GM10847 (cell line): Measurements from ENCODE around the gene CLEC4C.
"Not testable (repeated sequence)": the region's sequence is repeated elsewhere in the genome, so short reads cannot be mapped to it uniquely, and the experiment has no call there.

Experiments used
- POLR2A ChIP-seq: IDR thresholded peaks from 2 replicates; pipeline ENCODE4 v1.6.1; 2011; ENCODE audit not compliant: insufficient read length; ENCODE audit errors: extremely low read depth

Gene CLEC4C, protein sequence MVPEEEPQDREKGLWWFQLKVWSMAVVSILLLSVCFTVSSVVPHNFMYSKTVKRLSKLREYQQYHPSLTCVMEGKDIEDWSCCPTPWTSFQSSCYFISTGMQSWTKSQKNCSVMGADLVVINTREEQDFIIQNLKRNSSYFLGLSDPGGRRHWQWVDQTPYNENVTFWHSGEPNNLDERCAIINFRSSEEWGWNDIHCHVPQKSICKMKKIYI

DNA sequence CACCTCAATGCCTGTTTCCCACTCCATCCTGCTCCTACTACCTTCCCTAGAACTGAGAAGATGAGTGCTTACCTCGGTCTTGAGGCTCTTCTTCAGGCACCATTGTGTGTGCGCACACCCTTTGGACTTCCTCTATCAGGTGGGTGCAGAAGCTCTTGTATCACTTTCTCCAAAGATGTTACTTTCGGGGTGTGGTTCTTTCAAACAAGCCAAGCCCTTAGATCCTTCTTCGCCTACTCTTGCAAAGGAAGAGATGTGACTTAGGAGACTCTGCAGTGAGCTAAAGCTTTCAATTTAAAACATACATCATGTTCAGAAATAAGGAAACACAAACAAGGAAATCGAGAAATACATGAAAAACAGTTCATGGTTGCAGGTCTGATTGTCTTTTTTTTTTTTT lies at the start of gene CLEC4C:
CLEC4C (minus strand) TSS at position 130 of the 400 bp plus-strand sequence; CDS start at position 103, 27 bp downstream.
- TF ChIP-seq POLR2A: no peak

GRCh38 chr12:7793211-7793610 lies 46.0 kb upstream of the CLEC4C start:
- no peak for TF ChIP-seq POLR2A

GRCh38 chr12:7788884-7789528 lies 41.8 kb upstream of the CLEC4C start, which contains the start of gene NANOG:
Gene NANOG (plus strand): TSS chr12:7789402. CDS start chr12:7789615, 213 bp downstream.
- TF ChIP-seq POLR2A: not testable (repeated sequence)

- no peak for TF ChIP-seq POLR2A
These were observed 41.1 kb upstream of the CLEC4C start for GRCh38 chr12:7788294-7788660.

- TF ChIP-seq POLR2A: no peak
These were observed 40.6 kb upstream of the CLEC4C start for GRCh38 chr12:7787574-7788293.

DNA sequence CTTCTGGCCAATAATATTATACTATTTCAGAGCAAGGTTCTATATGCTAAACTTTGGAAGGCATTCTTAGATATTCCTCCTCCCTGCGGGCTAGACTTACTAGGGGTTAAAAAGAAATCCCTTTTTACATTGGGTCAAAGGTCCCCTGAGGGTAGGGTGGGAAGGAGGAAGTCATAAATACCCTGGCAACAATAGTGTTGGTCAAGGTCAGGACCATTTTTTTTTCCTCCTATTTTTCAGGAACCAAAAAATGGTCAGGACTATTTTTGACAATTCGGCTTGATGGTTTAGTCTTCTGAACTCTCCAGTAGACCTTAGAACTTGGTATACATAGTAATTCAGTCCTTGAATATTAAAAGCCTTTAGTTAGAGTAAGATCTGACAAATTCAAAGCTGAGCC lies 37.5 kb upstream of the CLEC4C start:
- no peak for TF ChIP-seq POLR2A

GRCh38 chr12:7782055-7782454 lies 34.9 kb upstream of the CLEC4C start:
- TF ChIP-seq POLR2A: no peak

- no peak for TF ChIP-seq POLR2A
These were observed 34.1 kb upstream of the CLEC4C start for GRCh38 chr12:7781274-7781673.

GRCh38 chr12:7769999-7770398 lies 22.8 kb upstream of the CLEC4C start:
- TF ChIP-seq POLR2A: no peak

DNA sequence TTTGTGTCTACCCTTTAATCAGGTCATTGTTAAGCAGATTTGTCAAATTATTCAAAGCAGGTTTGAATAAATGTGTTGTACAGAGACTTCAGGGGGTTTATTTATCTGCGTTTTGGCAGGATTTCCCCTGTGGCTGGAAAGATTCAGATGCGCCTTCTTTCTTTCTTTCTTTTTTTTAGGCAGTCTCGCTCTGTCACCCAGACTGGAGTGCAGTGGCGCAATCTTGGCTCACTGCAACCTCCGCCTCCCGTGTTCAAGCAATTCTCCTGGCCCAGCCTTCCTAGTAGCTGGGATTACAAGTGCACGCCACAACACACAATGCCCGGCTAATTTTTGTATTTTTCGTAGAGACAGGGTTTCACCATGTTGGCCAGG lies 11.6 kb upstream of the CLEC4C start:
- no peak for TF ChIP-seq POLR2A

DNA sequence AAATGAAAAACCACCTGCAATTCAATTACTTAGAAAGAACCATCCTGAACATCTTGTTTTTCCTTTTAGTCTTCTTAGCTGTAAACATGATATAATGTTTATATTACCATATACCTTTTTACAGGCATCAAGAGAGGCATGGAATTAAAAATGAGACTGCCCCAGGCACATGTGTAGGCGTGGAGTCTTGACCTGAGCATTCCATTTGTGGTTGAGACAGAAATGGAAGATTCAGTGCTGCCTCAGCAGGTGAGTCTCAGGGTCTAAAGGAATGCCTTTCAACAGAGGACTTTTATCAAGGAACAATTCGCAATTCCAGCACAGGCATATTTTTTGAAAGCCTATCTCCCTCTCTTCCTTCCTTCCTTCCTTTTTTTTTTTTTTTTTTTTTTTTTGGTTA lies 9.8 kb upstream of the CLEC4C start:
- TF ChIP-seq POLR2A: no peak

- TF ChIP-seq POLR2A: no peak
These were observed 4.2 kb upstream of the CLEC4C start for GRCh38 chr12:7751394-7751793.

DNA sequence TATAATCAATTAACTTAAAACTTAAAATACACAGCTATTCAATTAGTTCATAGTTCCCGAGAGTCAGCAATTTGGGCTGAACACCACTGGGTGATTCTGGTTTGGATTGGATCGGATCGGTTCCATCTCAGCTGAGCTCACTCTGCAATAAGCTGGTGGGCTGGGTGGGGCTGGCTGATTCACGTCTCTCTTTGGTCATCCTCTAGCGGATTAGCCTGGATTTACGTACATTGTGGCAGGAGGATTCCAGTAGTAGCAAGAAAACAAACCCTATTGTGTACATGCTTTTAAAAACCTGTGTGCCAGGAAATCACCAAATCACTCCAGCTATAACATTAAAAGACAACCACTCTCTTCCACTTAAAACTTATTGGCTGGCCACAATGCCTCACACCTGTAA lies 3.2 kb upstream of the CLEC4C start:
- no peak for TF ChIP-seq POLR2A

DNA sequence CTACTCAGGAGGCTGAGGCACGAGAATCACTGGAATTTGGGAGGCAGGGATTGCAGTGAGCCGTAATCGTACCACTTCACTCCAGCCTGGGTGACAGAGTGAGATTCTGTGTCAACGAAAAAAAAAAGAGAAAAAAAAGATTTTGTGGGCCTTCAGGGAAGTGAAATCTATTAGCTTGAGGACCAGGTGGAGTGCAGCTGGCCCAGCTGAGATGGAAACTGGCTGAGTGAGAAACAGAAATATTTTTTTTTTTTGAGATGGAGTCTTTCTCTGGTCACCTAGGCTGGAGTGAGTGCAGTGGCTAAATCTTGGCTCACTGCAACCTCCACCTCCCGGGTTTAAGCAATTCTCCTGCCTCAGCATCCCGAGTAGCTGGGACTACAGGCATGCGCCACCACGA lies 2.3 kb upstream of the CLEC4C start:
- TF ChIP-seq POLR2A: no peak

GRCh38 chr12:7748852-7749251 lies 1.7 kb upstream of the CLEC4C start:
- TF ChIP-seq POLR2A: no peak

GRCh38 chr12:7732993-7733392 lies 14.2 kb downstream of the CLEC4C start:
- no peak for TF ChIP-seq POLR2A
